Right renal cortex interstitium (tissue), 3 donors: ENCODE measurements around the gene REXO2. TPM values are rescaled to one million over a fixed set of nuclear protein-coding genes. Genes with fewer than 3 reads are reported as not detected.
A peak's percentile ranks its signal among the peaks of the same experiment; 100 is the strongest.

Experiments used
- DNase-seq, 3 donors: peaks; one replicate each; pipeline ENCODE4 v3.0.0-alpha.2; 2013; ENCODE audit warnings: low read depth in 3 of 3, low spot score in 2 of 3
- polyA plus RNA-seq, 3 donors: library from polyadenylated mRNA; unstranded; fragments of 120-200 nt; gene quantifications; one replicate each; pipeline ENCODE4 v1.2.1, GENCODE V29; 2013; ENCODE audit not compliant: insufficient read length in 3 of 3

Gene REXO2
- polyA plus RNA-seq = 100 to 1,000 TPM; 107 to 113 (median 109) TPM

DNA sequence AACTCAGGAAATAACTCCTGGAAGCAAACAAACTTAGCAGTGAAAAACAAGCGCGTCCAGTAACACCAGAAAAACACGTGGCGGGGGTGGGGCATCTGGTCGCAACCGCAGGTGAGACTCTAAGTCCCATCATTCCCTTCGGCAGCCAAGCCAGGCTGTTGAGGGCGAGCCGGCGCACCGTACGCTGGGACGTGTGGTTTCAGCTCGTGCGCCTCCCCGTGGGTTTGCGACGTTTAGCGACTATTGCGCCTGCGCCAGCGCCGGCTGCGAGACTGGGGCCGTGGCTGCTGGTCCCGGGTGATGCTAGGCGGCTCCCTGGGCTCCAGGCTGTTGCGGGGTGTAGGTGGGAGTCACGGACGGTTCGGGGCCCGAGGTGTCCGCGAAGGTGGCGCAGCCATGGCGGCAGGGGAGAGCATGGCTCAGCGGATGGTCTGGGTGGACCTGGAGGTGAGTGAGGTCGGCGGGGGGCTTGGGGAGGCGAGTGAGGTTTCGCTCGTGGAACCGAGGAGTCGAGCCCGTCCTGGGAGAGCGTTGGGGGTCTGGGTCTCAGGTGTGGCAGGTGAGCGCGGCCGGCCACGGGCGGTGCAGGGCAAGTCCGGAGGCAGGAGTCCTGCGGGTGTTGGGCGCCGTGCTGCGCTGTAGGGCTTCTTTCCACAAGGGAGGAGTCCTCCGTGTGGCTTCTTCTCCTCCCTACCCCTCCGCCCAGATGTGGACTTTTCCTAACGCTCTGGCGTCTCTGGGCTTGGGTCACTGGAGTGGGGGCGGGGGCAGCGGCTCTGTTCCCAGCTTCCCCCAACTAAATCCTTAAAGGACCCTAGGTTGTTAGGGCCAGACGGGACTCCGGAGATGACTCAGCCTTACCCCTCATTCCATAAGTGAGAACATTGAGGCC lies at the start of gene REXO2:
Gene REXO2, plus strand, starts transcription at position 239 of the 892 bp plus-strand sequence. Its CDS starts 62 bp downstream, at position 301.
- peak; percentile 79 to 89 (median 80) for DNase-seq

DNA sequence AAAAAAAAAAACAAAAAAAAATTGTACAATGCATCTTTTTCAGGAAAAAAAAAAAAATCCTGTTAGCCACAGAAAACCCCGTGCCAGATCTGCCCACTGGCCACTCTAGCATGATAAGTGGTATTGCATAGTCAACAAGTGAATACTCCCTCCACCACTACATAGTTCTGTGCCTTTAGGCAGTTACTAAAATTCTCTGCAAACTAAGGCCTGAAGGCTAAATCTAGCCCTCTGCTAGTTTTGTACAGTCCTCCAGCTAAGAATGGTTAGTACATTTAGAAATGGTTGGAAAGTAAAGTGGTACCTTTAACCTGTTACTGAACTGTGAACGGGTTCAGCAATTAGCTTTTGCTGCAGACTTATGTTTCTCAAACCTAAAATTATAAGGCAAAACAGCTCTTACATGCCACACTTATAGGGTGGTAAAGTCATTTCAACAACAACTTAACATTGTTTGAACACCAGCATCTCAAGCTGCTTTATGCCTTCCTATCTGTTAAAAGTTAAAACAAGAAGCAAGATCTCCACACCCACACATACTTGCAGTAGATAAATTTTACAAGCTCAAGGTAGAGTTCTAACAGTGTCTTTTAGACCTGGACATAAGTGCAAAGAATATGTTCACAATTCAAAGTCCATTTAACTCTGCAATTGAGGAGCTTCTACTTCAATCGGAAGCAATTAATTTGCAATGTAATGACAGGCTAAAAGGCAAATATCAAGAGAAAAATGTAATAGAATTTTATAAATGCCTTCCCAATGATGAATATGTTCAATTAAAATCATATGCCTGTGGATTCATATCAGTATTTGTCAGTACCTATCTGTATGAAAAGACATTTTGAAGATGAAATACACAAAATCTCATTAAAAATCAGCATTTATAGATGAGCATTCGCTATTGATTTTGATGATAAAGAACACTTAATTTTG lies 46.3 kb upstream of the REXO2 start:
- DNase-seq = no peak

DNA sequence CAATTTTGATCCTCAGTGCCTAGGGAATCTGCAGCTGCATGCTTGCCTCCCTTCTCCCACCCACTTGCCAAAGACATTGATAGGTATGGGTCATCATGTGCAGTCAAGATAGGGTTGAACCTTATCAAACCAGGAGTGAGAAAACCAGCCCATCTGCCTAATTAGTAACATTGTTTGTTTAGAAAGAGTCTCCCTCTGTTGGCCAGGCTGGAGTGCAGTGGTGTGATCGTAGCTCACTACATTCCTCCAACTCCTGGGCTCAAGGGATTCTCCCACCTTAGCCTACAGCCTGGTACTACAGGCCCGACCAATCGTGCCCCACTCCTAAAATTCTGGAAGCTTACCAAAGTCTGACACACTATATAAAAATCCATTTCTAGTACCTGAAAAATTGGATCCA lies 43.5 kb upstream of the REXO2 start:
- no peak for DNase-seq

DNA sequence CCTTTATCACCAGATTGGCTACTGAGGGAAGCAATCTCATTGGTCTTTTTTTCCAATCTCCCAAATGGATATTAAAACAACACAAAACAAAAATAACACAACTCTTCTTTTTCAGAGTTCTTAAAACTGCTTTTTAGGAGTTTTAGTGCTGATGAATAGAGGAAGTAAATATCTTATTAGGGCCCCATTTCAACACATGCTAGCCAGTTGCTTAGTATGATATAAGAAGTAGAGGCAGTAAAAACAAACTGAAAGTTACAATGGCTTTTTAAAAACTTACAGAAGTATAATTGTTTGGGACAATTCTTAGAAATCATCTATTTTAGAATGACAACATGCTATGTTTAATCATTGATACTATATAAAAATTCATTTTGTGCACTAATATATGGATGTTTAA lies 42.4 kb upstream of the REXO2 start:
- DNase-seq = no peak

DNA sequence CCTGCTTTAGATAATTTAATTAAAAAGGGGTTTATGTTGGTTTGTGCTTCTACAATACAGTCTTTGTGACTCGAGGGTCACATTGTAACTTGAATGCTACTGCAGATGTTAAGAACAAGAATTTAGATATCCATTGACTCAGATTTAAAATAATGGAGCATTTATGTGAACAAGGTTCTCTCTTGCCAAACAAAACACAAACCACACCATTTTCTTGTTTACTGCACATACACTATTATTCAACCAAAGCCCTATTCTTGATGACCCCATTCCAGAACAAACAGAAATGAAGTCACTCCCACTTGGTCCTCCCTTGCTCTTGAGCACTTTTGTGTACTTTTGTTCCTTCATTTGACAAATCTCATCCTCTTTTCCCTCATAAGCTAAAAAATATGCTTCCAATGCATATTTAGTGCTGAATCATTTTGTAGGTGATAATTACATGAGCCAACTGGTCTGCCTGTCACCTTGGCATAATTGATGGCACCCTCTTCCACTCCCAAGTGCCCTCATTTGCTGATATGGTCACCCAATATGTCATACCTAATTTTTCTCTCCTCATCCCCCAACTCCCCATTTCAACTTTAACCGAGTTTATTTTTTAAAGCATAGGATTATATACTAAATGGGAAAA lies 41.8 kb upstream of the REXO2 start:
- DNase-seq = no peak

DNA sequence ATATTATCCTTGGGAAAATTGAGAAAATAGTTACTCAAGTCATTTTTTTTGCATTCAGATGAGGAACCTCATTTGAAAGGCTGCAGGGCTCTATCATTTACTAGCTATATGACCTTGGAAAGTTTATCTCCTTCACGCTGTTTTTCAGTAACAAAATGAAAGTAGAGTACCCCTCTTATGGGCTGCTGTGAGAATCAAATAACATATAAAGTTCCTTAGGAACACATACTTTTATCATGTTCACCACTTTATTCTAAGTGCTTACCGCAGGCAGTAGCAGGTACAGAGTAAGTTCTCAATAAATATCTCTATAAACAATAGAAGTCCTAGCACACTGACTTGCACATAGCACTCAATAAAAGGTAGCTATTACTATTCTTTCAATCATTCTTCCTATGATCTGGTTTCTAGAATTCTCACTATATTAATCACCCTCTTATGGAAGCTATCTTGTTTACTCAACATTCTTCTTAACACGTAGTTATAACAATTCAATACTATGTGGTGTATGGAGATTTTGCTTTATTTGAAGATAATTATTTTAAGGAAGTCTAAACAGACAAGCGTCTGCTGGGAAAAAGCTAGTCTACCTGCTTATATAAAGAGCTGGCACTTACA lies 40.9 kb upstream of the REXO2 start:
- DNase-seq = no peak

DNA sequence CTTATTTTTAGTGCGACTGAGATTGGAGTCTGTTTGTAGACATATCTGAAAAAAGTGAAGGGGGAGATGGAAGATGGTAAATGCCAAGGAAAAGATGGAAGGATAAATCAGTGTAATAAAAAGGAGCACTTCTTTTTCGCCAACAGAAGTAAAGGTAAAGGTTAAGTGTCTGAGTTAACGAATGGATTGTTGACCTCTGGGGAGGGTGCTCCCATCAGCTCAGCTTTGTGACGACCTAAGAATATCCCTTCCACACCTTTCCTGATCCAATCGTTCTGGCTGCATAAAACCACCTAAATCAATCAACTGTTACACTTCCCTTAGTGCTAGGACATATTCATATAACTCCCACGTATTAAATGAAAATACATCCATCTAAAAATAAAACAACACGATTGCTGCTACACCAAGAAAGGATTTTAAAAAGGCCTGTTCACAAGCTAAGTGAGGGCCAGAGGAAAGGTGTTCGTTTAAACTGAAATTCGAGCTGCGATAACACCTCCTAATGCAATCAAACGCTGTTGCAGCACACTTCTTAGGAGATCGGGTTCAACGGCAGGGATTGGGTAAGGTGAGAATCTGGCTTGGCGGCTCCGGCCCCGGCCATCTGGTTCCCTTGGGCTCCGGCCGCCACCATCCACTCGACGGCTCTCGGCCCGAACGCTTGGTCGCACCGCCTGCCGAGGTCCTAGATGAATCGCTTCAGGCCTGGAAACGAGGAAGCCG lies 39.6 kb upstream of the REXO2 start:
- peak in 1 of 3 donors; percentile 39 for DNase-seq

DNA sequence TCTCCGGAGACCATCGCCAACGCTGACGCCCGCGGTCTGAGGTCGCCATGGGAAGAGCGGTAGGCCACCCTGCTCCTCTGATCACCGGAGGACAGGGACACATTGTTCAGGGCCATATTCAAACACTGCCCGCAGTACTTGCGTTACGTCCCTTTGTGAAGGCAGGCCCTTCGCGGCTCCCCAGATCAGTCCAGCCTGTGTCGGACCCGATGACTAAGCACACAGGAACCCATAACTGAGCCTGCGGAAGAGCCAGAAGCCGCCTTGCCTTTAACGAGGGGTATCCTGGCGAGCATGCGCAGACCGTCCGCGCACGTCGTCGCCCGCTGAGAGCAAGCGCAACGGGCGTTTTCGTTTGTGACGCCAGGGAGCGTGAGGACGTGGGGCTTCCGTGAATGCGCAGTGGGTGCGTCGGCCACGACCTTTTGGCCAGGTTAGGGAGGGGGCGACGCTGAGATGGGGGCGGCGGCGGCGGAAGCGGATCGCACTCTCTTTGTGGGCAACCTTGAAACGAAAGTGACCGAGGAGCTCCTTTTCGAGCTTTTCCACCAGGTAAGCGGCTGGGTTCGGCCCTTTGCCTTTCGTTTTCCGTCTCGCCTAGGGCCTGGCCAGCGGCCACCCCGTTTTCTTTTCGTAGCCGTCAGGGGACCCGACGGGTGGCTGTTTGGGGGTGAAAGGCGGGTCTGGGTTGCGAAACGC lies 38.9 kb upstream of the REXO2 start, which contains the start of the genes C11orf71 and RBM7:
Gene C11orf71, minus strand, starts transcription at position 296 of the 699 bp plus-strand sequence. Its CDS starts 180 bp downstream, at position 116.
Gene RBM7, plus strand, starts transcription at position 451 of the 699 bp plus-strand sequence. Its CDS starts 6 bp downstream, at position 457.
- DNase-seq = peak; percentile 91 to 94 (median 93)

DNA sequence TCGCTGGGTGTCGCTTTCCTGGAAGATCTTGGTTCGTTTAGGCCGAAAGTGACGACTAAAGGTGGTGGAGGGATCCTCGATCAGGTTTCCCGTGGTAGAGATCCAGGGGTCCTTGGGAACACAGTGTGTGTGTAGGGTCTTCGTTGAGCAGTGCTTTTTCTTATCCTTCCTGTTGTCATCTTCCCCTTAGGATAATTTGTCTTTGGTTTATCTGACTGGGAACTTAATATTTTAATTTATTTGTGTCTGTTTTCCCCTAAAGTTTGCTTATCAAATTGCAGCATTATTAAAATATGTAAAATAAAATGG lies 38.4 kb upstream of the REXO2 start:
- DNase-seq = peak in 1 of 3 donors; percentile 58

GRCh38 chr11:114401311-114401710 lies 38.0 kb upstream of the REXO2 start:
- DNase-seq = no peak

GRCh38 chr11:114412946-114413345 lies 26.3 kb upstream of the REXO2 start:
- DNase-seq = no peak

- DNase-seq = no peak
Measured at GRCh38 chr11:114413958-114414357, 25.3 kb upstream of the REXO2 start.

DNA sequence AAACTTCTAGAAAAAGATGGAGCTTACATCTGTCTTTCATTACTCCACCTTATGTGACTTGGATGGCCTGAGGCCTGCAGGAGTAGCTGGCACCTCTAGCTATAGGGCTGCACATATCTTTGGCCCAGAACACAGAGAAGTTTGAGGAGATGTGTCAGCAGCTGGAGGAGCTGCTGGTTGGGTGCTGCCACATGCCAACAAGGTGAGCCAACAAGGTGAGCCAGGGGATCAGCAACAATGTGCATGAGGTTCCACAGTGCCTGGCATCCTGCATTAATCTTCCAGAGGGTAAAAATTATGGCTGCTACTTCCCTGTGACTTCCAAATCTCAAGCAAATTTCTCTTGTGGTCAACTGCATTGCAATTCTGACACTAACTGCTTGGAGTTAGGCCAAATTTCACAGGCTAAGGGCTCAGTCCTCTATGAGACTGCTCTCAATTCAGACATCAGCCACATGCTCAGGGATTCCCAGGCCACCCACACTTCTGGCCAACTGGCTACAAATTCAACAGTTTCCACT lies 22.8 kb upstream of the REXO2 start:
- no peak for DNase-seq

GRCh38 chr11:114426280-114426679 lies 13.0 kb upstream of the REXO2 start:
- no peak for DNase-seq

GRCh38 chr11:114430290-114430689 lies 9.0 kb upstream of the REXO2 start:
- no peak for DNase-seq

DNA sequence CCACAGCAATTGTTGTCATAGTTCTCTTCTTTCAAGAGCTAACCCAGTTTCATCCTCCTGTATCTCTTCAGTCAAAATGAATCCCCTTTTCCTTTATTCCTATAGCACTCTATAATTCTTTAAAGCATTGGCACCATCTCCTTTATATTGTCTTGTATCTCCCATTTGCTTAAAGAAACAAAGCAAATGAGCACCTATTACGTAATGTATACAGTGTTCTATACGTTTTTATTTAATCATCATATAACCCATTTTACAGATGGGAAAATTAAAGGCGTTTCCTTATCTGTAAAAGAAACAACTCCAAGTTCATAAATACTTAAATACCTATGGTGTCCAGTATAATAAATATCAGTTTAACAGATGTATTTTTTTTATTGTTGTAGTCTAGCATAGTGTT lies 6.4 kb upstream of the REXO2 start:
- no peak for DNase-seq

DNA sequence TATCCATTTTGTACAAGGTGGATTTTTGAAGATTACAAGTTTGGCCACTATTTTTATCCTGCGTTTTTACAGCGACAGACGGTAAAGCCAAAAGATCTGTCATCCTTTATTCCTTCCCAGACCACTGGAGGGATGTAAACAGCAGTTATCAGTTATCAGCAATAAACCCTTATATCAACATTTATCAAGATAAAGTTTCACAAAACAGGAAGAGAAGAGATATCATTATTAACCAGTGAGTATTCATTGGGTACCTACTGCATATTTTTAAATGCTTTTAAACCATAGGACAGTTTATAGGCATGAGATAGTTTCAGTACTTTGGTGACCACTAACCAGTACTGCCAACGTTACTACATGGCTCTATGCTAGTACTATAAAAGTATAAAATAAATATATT lies 5.9 kb upstream of the REXO2 start:
- no peak for DNase-seq

GRCh38 chr11:114438303-114438702 lies 964 bp upstream of the REXO2 start:
- DNase-seq = no peak
